ENCODE measurements around the gene PLEKHH1.

DNA sequence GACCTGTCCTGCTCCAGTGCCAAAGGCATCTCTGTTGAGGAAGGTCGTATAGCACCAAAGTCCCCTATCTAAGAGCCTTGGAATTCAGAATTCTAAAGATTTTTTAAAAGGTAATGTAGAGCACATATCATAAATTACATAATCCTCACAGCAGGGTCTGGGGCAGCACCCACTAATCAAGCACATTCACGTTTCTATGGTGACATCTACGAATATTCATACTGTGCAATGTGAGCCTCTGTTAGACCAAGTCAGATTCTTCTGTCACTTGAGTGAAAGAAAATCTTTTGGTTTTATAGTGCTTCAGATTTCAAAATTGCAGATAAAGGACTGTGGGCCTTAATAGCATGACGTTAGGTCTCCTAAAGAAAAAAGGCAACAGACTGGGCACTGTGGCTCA is 31.4 kb upstream of the PLEKHH1 start:
- TF ChIP-seq CBX3 (IDR thresholded peaks at IDR 0.05; ENCODE audit: low read depth): no peak
- TF ChIP-seq, protein P1, sequence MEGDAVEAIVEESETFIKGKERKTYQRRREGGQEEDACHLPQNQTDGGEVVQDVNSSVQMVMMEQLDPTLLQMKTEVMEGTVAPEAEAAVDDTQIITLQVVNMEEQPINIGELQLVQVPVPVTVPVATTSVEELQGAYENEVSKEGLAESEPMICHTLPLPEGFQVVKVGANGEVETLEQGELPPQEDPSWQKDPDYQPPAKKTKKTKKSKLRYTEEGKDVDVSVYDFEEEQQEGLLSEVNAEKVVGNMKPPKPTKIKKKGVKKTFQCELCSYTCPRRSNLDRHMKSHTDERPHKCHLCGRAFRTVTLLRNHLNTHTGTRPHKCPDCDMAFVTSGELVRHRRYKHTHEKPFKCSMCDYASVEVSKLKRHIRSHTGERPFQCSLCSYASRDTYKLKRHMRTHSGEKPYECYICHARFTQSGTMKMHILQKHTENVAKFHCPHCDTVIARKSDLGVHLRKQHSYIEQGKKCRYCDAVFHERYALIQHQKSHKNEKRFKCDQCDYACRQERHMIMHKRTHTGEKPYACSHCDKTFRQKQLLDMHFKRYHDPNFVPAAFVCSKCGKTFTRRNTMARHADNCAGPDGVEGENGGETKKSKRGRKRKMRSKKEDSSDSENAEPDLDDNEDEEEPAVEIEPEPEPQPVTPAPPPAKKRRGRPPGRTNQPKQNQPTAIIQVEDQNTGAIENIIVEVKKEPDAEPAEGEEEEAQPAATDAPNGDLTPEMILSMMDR (IDR thresholded peaks at IDR 0.05 in 2 of 3, conservative IDR thresholded peaks at IDR 0.05 in 1 of 3; ENCODE audit: borderline replicate concordance in 1 of 3, insufficient read depth in 1 of 3, low read depth in 2 of 3, low read length in 2 of 3): no peak
- TF ChIP-seq ATF3 (IDR thresholded peaks at IDR 0.05): no peak
- TF ChIP-seq EZH2 (IDR thresholded peaks at IDR 0.05): no peak
- no peak for TF ChIP-seq POLR2A (IDR thresholded peaks at IDR 0.05; ENCODE audit: borderline replicate concordance, extremely low read depth, insufficient read depth, insufficient read length)
- no peak for TF ChIP-seq RAD21 (IDR thresholded peaks at IDR 0.05; ENCODE audit: low read depth)
